Panc1 (cell line): Measurements from ENCODE around the gene TM4SF5. TPM values are rescaled to one million over a fixed set of nuclear protein-coding genes. Genes with fewer than 3 reads are reported as not detected.

Experiments
- ATAC-seq: fragments of 200-7000 bp; cut with Tn5 transposase; 2 replicates; pipeline ENCODE4 v1.9.1; 2020; ENCODE audit warnings: mild to moderate bottlenecking, moderate library complexity
- BruUV-seq: library from RNA; stranded (reverse); fragments of 400-500 nt; replicated peaks from 2 replicates; lab custom pipeline; 2021; lab: Mats Ljungman, UMichigan
- CTCF ChIA-PET: fragments of 300-600 bp; sonication (Branson Sonifier 250); formaldehyde crosslinking; loops from one replicate; lab custom pipeline; 2022; ENCODE audit warnings: antibody characterized with exemption; lab: Charles Lee
- POLR2A ChIA-PET: fragments of 300-600 bp; sonication (Branson Sonifier 250); formaldehyde crosslinking; loops from one replicate; lab custom pipeline; 2022; ENCODE audit warnings: antibody characterized with exemption; lab: Charles Lee
- DNase-seq: peaks from one replicate; pipeline ENCODE4 v3.0.0-alpha.2; 2010; ENCODE audit warnings: low read depth, low spot score
- H3K27ac ChIP-seq: 2 replicates; pipeline ENCODE4 v1.5.1; 2011; ENCODE audit warnings: mild to moderate bottlenecking, low read length, inconsistent platforms
- H3K27me3 ChIP-seq: fragments of 200-500 bp; sonication (Bioruptor generic); 2 replicates; pipeline ENCODE4 v1.6.0; 2014; ENCODE audit warnings: low read length, inconsistent platforms; ENCODE audit not compliant: control insufficient read depth, insufficient read depth
- H3K36me3 ChIP-seq: fragments of 200-500 bp; sonication (Bioruptor generic); 2 replicates; pipeline ENCODE4 v1.5.1; 2014; ENCODE audit warnings: inconsistent platforms, mild to moderate bottlenecking, low read length, moderate library complexity; ENCODE audit not compliant: control insufficient read depth, insufficient read depth
- H3K4me1 ChIP-seq: 2 replicates; pipeline ENCODE4 v1.5.1; 2011; ENCODE audit warnings: inconsistent platforms, mild to moderate bottlenecking, low read length, moderate library complexity; ENCODE audit not compliant: control insufficient read depth, insufficient read depth
- H3K4me3 ChIP-seq, 2 experiments: 2 replicates each; pipeline ENCODE4 v1.5.1; 2011 to 2012; ENCODE audit warnings: low read depth in 2 of 2, low read length in 2 of 2, mild to moderate bottlenecking in 2 of 2, inconsistent platforms in 1 of 2, moderate library complexity in 1 of 2
- H3K9me3 ChIP-seq: fragments of 200-500 bp; sonication (Bioruptor generic); 2 replicates; pipeline ENCODE4 v1.5.1; 2014; ENCODE audit warnings: low read depth, mild to moderate bottlenecking, inconsistent platforms, low read length, moderate library complexity; ENCODE audit not compliant: control insufficient read depth, insufficient read depth
- CTCF ChIP-seq: fragments of 450-650 bp; IDR thresholded peaks from 2 replicates; pipeline ENCODE4 v1.5.1; 2017; ENCODE audit warnings: mild to moderate bottlenecking
- POLR2AphosphoS5 ChIP-seq: IDR thresholded peaks from 2 replicates; pipeline ENCODE4 v1.6.1; 2012; ENCODE audit warnings: mild to moderate bottlenecking, low read depth, low read length, moderate library complexity
- REST ChIP-seq, 2 experiments: IDR thresholded peaks; 2 replicates each; pipeline ENCODE4 v1.6.1; 2011 to 2012; ENCODE audit warnings: low read depth in 2 of 2, control low read depth in 1 of 2, low read length in 1 of 2, mild to moderate bottlenecking in 1 of 2, moderate library complexity in 1 of 2; ENCODE audit not compliant: insufficient read depth in 1 of 2
- SIN3A ChIP-seq: IDR thresholded peaks from 2 replicates; pipeline ENCODE4 v1.6.1; 2012; ENCODE audit warnings: low read depth, mild to moderate bottlenecking, low read length, moderate library complexity, borderline replicate concordance; ENCODE audit not compliant: insufficient read depth
- TCF7L2 ChIP-seq: IDR thresholded peaks from 2 replicates; pipeline ENCODE4 v1.6.1; 2011; ENCODE audit warnings: mild to moderate bottlenecking, low read depth, low read length, inconsistent platforms
- in situ Hi-C: cut with HindIII; loops from 2 replicates; pipeline ENCODE4 v1.10.0; 2016; ENCODE audit warnings: low sequenced_read_pairs, low pct_unique_long_range_greater_than_20kb
- intact Hi-C: fragments of 100-400 bp; cut with micrococcal nuclease; formaldehyde crosslinking; loops from one replicate; pipeline ENCODE4 v1.10.0; 2022; ENCODE audit not compliant: unreplicated experiment
- total RNA-seq: library from RNA; stranded (reverse); gene quantifications from one replicate; pipeline ENCODE4 v1.2.1, GENCODE V29; 2021; ENCODE audit not compliant: unreplicated experiment

The TM4SF5 gene
- total RNA-seq, 1 experiment from 2014 or later, result not detected

- no TSS peak for BruUV-seq
- intact Hi-C loops, result no loop called here
- peaks cover 14% of the 10 kb centered on the region for H3K4me1 ChIP-seq
- in situ Hi-C loops, result no loop called here
- H3K27me3 ChIP-seq, result no peaks in the 10 kb centered on the region
- ATAC-seq (no peak), DNase-seq (no peak)
- H3K27ac ChIP-seq, result no peak overlapping the region
- TF ChIP-seq REST (IDR thresholded peaks at IDR 0.05; ENCODE audit: insufficient read depth in 1 of 2, low read depth in 2 of 2, low read length in 1 of 2) (no peak), SIN3A (no peak), POLR2AphosphoS5 (no peak), TCF7L2 (no peak), CTCF (no peak)
- no peaks in the 10 kb centered on the region for H3K36me3 ChIP-seq
- ChIA-PET POLR2A (interaction anchor here (0.6 kb wide), 1 partner anchor 68 kb away, joined by 3 read pairs; no protein-coding TSS in a partner anchor), CTCF (no interaction called here)
- H3K9me3 ChIP-seq, result no peaks in the 10 kb centered on the region
- H3K4me3 ChIP-seq, result no peak overlapping the region
Observed at GRCh38 chr17:4724650-4725049, 47.0 kb upstream of the TM4SF5 start.

- peaks cover 12% of the 10 kb centered on the region for H3K4me1 ChIP-seq
- no peaks in the 10 kb centered on the region for H3K36me3 ChIP-seq
- no peak for DNase-seq
- BruUV-seq, result no TSS peak
- intact Hi-C loops (no loop called here), in situ Hi-C loops (no loop called here)
- TF ChIP-seq CTCF, result no peak
- no peak for TF ChIP-seq REST (IDR thresholded peaks at IDR 0.05; ENCODE audit: insufficient read depth in 1 of 2, low read depth in 2 of 2, low read length in 1 of 2)
- no peak for TF ChIP-seq SIN3A
- TF ChIP-seq TCF7L2, result no peak
- no peak for TF ChIP-seq POLR2AphosphoS5
- H3K27me3 ChIP-seq, result no peaks in the 10 kb centered on the region
- H3K27ac ChIP-seq, result no peak overlapping the region
- ATAC-seq, result no peak
- CTCF ChIA-PET, result no interaction called here
- no peak overlapping the region for H3K4me3 ChIP-seq
- POLR2A ChIA-PET, result interaction anchor here (0.6 kb wide), 1 partner anchor 144 kb away, joined by 7 read pairs; no protein-coding TSS in a partner anchor
- H3K9me3 ChIP-seq, result no peaks in the 10 kb centered on the region
Observed at GRCh38 chr17:4725646-4726310, 45.9 kb upstream of the TM4SF5 start.
